Liver (tissue), 9 donors: ENCODE results near the gene STAT1. TPM values are rescaled to one million over a fixed set of nuclear protein-coding genes. Genes with fewer than 3 reads are reported as not detected.

Source experiments
- DNase-seq: peaks from one replicate; pipeline ENCODE4 v3.0.0-alpha.2; 2017; ENCODE audit warnings: low spot score
- H3K27ac ChIP-seq, 2 donors: one replicate each; pipeline ENCODE4 v1.7.0; 2013; ENCODE audit warnings: inconsistent platforms in 2 of 2, low read length in 2 of 2, control low read depth in 1 of 2, low read depth in 1 of 2, mild to moderate bottlenecking in 1 of 2
- H3K27me3 ChIP-seq, 4 donors: one replicate each; pipeline versions ENCODE4 v1.6.1 to v1.7.0; 2013; ENCODE audit warnings: low read length in 3 of 4, inconsistent platforms in 1 of 4, mild to moderate bottlenecking in 1 of 4, moderate library complexity in 1 of 4; ENCODE audit not compliant: control insufficient read depth in 4 of 4, insufficient read depth in 4 of 4
- H3K36me3 ChIP-seq, 4 donors: one replicate each; pipeline versions ENCODE4 v1.6.1 to v1.7.0; 2013; ENCODE audit warnings: low read length in 3 of 4, mild to moderate bottlenecking in 3 of 4, low read depth in 1 of 4, moderate library complexity in 1 of 4; ENCODE audit not compliant: control insufficient read depth in 4 of 4, insufficient read depth in 3 of 4
- H3K4me1 ChIP-seq, 4 donors: one replicate each; pipeline versions ENCODE4 v1.6.1 to v1.7.0; 2013; ENCODE audit warnings: low read length in 3 of 4, mild to moderate bottlenecking in 3 of 4, moderate library complexity in 1 of 4; ENCODE audit not compliant: control insufficient read depth in 4 of 4, insufficient read depth in 4 of 4
- H3K4me3 ChIP-seq, 3 donors: one replicate each; pipeline versions ENCODE4 v1.6.1 to v1.7.0; 2013; ENCODE audit warnings: low read length in 3 of 3, control low read depth in 1 of 3, low read depth in 1 of 3, mild to moderate bottlenecking in 1 of 3
- H3K9ac ChIP-seq, 2 donors: one replicate each; pipeline ENCODE4 v1.7.0; 2013; ENCODE audit warnings: low read length in 2 of 2, mild to moderate bottlenecking in 2 of 2, moderate library complexity in 2 of 2, control low read depth in 1 of 2, low read depth in 1 of 2
- H3K9me3 ChIP-seq, 4 donors: one replicate each; pipeline versions ENCODE4 v1.6.1 to v1.7.0; 2013; ENCODE audit warnings: low read length in 3 of 4; ENCODE audit not compliant: control insufficient read depth in 4 of 4
- EGR1 ChIP-seq, 2 donors: IDR thresholded peaks; 2 replicates each; pipeline ENCODE4 v1.6.1; 2016 to 2018; ENCODE audit warnings: antibody characterized with exemption in 2 of 2, low read depth in 2 of 2
- FOXA1 ChIP-seq: IDR thresholded peaks from 2 replicates; pipeline ENCODE4 v1.6.1; 2016; ENCODE audit warnings: antibody characterized with exemption
- FOXA2 ChIP-seq: IDR thresholded peaks from 2 replicates; pipeline ENCODE4 v1.6.1; 2016; ENCODE audit warnings: antibody characterized with exemption
- GABPA ChIP-seq, 2 donors: IDR thresholded peaks in 1 of 2; conservative IDR thresholded peaks in 1 of 2; 2 replicates each; pipeline ENCODE4 v1.6.1; 2016; ENCODE audit warnings: antibody characterized with exemption in 2 of 2, mild to moderate bottlenecking in 1 of 2, moderate library complexity in 1 of 2
- HNF4A ChIP-seq, 2 donors: conservative IDR thresholded peaks; 2 replicates each; pipeline ENCODE4 v1.6.1; 2016; ENCODE audit warnings: antibody characterized with exemption in 2 of 2, mild to moderate bottlenecking in 2 of 2
- HNF4G ChIP-seq: IDR thresholded peaks from 2 replicates; pipeline ENCODE4 v1.6.1; 2016; ENCODE audit warnings: antibody characterized with exemption
- JUND ChIP-seq, 2 donors: IDR thresholded peaks; 2 replicates each; pipeline ENCODE4 v1.6.1; 2016; ENCODE audit warnings: antibody characterized with exemption in 2 of 2
- NR2F2 ChIP-seq: IDR thresholded peaks from 2 replicates; pipeline ENCODE4 v1.6.1; 2016; ENCODE audit warnings: antibody characterized with exemption
- RAD21 ChIP-seq, 2 donors: IDR thresholded peaks; 2 replicates each; pipeline ENCODE4 v1.6.1; 2016; ENCODE audit warnings: antibody characterized with exemption in 2 of 2, mild to moderate bottlenecking in 2 of 2
- RXRA ChIP-seq, 2 donors: IDR thresholded peaks; 2 replicates each; pipeline ENCODE4 v1.6.1; 2017 to 2018; ENCODE audit warnings: antibody characterized with exemption in 2 of 2, mild to moderate bottlenecking in 1 of 2
- SP1 ChIP-seq: IDR thresholded peaks from 2 replicates; pipeline ENCODE4 v1.6.1; 2018; ENCODE audit warnings: antibody characterized with exemption, mild to moderate bottlenecking
- TAF1 ChIP-seq: conservative IDR thresholded peaks from 2 replicates; pipeline ENCODE4 v1.6.1; 2016; ENCODE audit warnings: antibody characterized with exemption, mild to moderate bottlenecking
- YY1 ChIP-seq: IDR thresholded peaks from 2 replicates; pipeline ENCODE4 v1.6.1; 2016; ENCODE audit warnings: antibody characterized with exemption, mild to moderate bottlenecking
- WGBS: extraction: QIAGEN DNeasy Blood & Tissue Kit; methylation state at CpG from one replicate; pipeline ENCODE4 v1.1.7; 2013; 5-methylcytosine and 5-hydroxymethylcytosine counted together
- polyA plus RNA-seq, 2 donors: library from polyadenylated mRNA; stranded (reverse) in 1 of 2; unstranded in 1 of 2; fragments of 200-250 nt in 1 of 2; fragments of >200 nt in 1 of 2; fragmentation: Nextera tagmentation in 1 of 2; extraction: Ambion mirVana in 1 of 2; gene quantifications; one replicate each; pipeline versions ENCODE4 v1.2.1 to v1.2.3, GENCODE V29; 2013 to 2015
- total RNA-seq, 2 donors: library from RNA; depleted of rRNA; stranded (reverse); fragments of >200 nt; gene quantifications; one replicate each; pipeline ENCODE4 v1.2.3, GENCODE V29; 2014
- TF ChIP-seq, protein P1 (sequence below): IDR thresholded peaks from 2 replicates; pipeline ENCODE4 v1.6.1; 2016; ENCODE audit warnings: antibody characterized with exemption
- TF ChIP-seq, protein P2 (sequence below): IDR thresholded peaks from 2 replicates; pipeline ENCODE4 v1.6.1; 2016; ENCODE audit warnings: antibody characterized with exemption, mild to moderate bottlenecking
- TF ChIP-seq, protein P3 (sequence below): fragments of 150-350 bp; IDR thresholded peaks from 2 replicates; pipeline ENCODE4 v1.5.1; 2017; ENCODE audit warnings: improper control_type of control experiment, low read depth, low read length; ENCODE audit not compliant: missing input control
- TF ChIP-seq, protein P4 (sequence below): IDR thresholded peaks from 2 replicates; pipeline ENCODE4 v1.6.1; 2016; ENCODE audit warnings: antibody characterized with exemption
- TF ChIP-seq, protein P5 (sequence below): IDR thresholded peaks from 2 replicates; pipeline ENCODE4 v1.6.1; 2016; ENCODE audit warnings: antibody characterized with exemption
- donor health status: healthy.
- donor health status: healthy.
- donor health status: healthy.
- donor health status: healthy.
- donor health status: healthy.

STAT1 gene
- total and polyA plus RNA-seq, 4 donors: 26.2 to 78.7 (median 45.6) TPM

DNA sequence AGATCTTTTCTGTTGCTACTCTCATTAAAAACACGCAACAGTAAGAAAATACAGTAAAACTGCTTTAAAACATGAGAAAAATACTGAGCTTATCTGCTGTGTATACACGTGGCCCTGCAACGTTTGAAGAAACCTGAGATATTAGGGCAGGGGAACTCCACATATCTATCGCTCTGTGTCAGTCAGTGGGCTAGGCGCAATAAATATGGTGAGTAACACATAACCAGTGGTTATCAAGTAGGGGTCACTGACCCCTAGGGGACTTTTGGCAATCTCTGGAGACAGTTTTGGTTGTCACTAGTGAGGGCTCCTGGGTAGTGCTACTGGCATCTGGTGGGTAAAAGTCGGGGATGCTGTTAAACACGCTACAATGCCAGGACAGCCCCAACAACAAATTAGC is 14.9 kb downstream of the STAT1 start:
- H3K4me1 ChIP-seq: no peaks in the 10 kb centered on the region
- peaks cover 29 to 91% (median 88%) of the 10 kb centered on the region in 4 donors for H3K36me3 ChIP-seq
- H3K4me3 ChIP-seq: no peak overlapping the region
- H3K9me3 ChIP-seq: no peaks in the 10 kb centered on the region
- TF ChIP-seq, protein P1, sequence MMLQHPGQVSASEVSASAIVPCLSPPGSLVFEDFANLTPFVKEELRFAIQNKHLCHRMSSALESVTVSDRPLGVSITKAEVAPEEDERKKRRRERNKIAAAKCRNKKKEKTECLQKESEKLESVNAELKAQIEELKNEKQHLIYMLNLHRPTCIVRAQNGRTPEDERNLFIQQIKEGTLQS: no peak
- TF ChIP-seq FOXA2: no peak
- no peak for TF ChIP-seq FOXA1
- no peak for TF ChIP-seq EGR1 (IDR thresholded peaks at IDR 0.05; ENCODE audit: low read depth in 2 of 2)
- TF ChIP-seq, protein P2, sequence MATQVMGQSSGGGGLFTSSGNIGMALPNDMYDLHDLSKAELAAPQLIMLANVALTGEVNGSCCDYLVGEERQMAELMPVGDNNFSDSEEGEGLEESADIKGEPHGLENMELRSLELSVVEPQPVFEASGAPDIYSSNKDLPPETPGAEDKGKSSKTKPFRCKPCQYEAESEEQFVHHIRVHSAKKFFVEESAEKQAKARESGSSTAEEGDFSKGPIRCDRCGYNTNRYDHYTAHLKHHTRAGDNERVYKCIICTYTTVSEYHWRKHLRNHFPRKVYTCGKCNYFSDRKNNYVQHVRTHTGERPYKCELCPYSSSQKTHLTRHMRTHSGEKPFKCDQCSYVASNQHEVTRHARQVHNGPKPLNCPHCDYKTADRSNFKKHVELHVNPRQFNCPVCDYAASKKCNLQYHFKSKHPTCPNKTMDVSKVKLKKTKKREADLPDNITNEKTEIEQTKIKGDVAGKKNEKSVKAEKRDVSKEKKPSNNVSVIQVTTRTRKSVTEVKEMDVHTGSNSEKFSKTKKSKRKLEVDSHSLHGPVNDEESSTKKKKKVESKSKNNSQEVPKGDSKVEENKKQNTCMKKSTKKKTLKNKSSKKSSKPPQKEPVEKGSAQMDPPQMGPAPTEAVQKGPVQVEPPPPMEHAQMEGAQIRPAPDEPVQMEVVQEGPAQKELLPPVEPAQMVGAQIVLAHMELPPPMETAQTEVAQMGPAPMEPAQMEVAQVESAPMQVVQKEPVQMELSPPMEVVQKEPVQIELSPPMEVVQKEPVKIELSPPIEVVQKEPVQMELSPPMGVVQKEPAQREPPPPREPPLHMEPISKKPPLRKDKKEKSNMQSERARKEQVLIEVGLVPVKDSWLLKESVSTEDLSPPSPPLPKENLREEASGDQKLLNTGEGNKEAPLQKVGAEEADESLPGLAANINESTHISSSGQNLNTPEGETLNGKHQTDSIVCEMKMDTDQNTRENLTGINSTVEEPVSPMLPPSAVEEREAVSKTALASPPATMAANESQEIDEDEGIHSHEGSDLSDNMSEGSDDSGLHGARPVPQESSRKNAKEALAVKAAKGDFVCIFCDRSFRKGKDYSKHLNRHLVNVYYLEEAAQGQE: no peak
- TF ChIP-seq HNF4G: no peak
- no peak for TF ChIP-seq YY1
- no peak for TF ChIP-seq HNF4A (conservative IDR thresholded peaks at IDR 0.05)
- no peak for TF ChIP-seq TAF1
- no peak for TF ChIP-seq NR2F2
- TF ChIP-seq, protein P3, sequence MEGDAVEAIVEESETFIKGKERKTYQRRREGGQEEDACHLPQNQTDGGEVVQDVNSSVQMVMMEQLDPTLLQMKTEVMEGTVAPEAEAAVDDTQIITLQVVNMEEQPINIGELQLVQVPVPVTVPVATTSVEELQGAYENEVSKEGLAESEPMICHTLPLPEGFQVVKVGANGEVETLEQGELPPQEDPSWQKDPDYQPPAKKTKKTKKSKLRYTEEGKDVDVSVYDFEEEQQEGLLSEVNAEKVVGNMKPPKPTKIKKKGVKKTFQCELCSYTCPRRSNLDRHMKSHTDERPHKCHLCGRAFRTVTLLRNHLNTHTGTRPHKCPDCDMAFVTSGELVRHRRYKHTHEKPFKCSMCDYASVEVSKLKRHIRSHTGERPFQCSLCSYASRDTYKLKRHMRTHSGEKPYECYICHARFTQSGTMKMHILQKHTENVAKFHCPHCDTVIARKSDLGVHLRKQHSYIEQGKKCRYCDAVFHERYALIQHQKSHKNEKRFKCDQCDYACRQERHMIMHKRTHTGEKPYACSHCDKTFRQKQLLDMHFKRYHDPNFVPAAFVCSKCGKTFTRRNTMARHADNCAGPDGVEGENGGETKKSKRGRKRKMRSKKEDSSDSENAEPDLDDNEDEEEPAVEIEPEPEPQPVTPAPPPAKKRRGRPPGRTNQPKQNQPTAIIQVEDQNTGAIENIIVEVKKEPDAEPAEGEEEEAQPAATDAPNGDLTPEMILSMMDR: no peak
- no peak for TF ChIP-seq JUND (IDR thresholded peaks at IDR 0.05)
- WGBS: 89% methylated on average over 7 of the region's 7 CpGs
- H3K27me3 ChIP-seq: no peaks in the 10 kb centered on the region
- DNase-seq: no peak
- no peak overlapping the region for H3K27ac ChIP-seq
- H3K9ac ChIP-seq: no peak overlapping the region

DNA sequence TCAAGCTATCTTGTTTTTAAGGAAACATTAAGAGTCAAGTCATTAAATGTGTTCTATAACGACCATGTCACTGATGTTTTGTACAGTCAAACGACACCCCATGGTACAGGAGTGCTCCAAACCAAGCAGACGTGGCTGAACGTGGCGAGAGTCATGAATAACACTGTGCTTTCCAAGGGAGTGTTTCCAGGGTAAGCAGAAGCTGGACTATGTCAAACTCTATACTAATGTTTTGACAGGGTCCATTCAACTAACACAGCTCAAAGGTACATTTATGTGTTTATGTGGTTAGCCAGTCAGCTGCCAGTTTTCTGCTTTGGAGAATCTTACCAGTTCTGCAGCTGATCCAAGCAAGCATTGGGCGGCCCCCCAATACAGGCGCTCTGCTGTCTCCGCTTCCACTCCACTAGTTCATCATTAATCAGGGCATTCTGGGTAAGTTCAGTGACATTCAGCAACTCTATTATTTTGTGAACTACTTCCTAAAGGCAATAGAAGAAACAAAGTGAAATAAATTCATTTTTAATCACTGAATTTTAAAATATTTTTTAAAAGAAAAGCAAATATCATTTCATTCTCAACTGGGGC is 16.4 kb downstream of the STAT1 start:
- Histone ChIP-seq H3K9ac (no peak overlapping the region), H3K27me3 (no peaks in the 10 kb centered on the region), H3K4me3 (no peak overlapping the region), H3K27ac (no peak overlapping the region), H3K4me1 (no peaks in the 10 kb centered on the region), H3K9me3 (no peaks in the 10 kb centered on the region), H3K36me3 (peaks cover 28 to 89% (median 86%) of the 10 kb centered on the region in 4 donors)
- no peak for DNase-seq
- no peak for TF ChIP-seq HNF4A (conservative IDR thresholded peaks at IDR 0.05)
- TF ChIP-seq FOXA1: no peak
- 94% methylated on average over 8 of the region's 8 CpGs for whole genome bisulfite sequencing

DNA sequence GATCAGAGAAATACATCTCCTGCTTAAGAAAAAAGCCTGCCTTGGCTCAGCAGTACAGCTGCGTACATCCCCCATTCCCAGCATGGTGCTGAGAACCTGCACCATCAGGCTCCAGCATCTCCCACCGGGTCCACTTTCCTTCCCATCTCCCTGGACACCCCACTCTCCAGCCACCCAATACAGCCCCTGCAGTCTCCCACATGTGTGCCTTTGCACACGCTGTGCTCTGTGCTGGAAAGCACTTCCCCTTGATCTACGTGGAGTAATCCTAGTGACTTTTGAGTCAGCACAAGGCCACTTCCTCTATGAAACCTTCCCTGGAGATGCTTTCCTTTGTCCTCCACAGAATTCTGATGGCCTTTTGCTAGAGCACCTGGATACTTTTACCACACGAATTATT is 17.0 kb downstream of the STAT1 start:
- Histone ChIP-seq H3K9me3 (no peaks in the 10 kb centered on the region), H3K9ac (no peak overlapping the region), H3K27me3 (no peaks in the 10 kb centered on the region), H3K4me3 (no peak overlapping the region), H3K4me1 (no peaks in the 10 kb centered on the region), H3K36me3 (peaks cover 30 to 87% (median 83%) of the 10 kb centered on the region in 4 donors), H3K27ac (no peak overlapping the region)
- TF ChIP-seq, protein P1: no peak
- no peak for TF ChIP-seq SP1
- no peak for TF ChIP-seq JUND (IDR thresholded peaks at IDR 0.05)
- no peak for TF ChIP-seq YY1
- no peak for TF ChIP-seq TAF1
- no peak for TF ChIP-seq EGR1 (IDR thresholded peaks at IDR 0.05; ENCODE audit: low read depth in 2 of 2)
- no peak for TF ChIP-seq RXRA (IDR thresholded peaks at IDR 0.05)
- TF ChIP-seq GABPA (IDR thresholded peaks at IDR 0.05 in 1 of 2, conservative IDR thresholded peaks at IDR 0.05 in 1 of 2): no peak
- no peak for TF ChIP-seq HNF4A (conservative IDR thresholded peaks at IDR 0.05)
- no peak for TF ChIP-seq NR2F2
- TF ChIP-seq RAD21 (IDR thresholded peaks at IDR 0.05): no peak
- TF ChIP-seq, protein P4, sequence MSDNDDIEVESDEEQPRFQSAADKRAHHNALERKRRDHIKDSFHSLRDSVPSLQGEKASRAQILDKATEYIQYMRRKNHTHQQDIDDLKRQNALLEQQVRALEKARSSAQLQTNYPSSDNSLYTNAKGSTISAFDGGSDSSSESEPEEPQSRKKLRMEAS: no peak
- TF ChIP-seq, protein P5, sequence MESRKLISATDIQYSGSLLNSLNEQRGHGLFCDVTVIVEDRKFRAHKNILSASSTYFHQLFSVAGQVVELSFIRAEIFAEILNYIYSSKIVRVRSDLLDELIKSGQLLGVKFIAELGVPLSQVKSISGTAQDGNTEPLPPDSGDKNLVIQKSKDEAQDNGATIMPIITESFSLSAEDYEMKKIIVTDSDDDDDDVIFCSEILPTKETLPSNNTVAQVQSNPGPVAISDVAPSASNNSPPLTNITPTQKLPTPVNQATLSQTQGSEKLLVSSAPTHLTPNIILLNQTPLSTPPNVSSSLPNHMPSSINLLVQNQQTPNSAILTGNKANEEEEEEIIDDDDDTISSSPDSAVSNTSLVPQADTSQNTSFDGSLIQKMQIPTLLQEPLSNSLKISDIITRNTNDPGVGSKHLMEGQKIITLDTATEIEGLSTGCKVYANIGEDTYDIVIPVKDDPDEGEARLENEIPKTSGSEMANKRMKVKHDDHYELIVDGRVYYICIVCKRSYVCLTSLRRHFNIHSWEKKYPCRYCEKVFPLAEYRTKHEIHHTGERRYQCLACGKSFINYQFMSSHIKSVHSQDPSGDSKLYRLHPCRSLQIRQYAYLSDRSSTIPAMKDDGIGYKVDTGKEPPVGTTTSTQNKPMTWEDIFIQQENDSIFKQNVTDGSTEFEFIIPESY: no peak
- 86% methylated on average over 5 of the region's 5 CpGs for WGBS
- no peak for DNase-seq
